Activated CD8-positive, alpha-beta T cell treated with anti-CD3 and anti-CD28 coated beads for 36 hours (primary cell): ENCODE measurements around the gene KLHL2. TPM values are rescaled to one million over a fixed set of nuclear protein-coding genes. Genes with fewer than 3 reads are reported as not detected.
A peak's percentile ranks its signal among the peaks of the same experiment; 100 is the strongest.

Experiments
- ATAC-seq: fragments of 200-7000 bp; cut with Tn5 transposase; one replicate; pipeline ENCODE4 v1.10.0; 2021; ENCODE audit warnings: mild to moderate bottlenecking, moderate library complexity
- CTCF ChIA-PET: fragments of 350-600 bp; sonication (Branson Sonifier 250); formaldehyde crosslinking; loops from one replicate; lab custom pipeline; 2021; ENCODE audit warnings: antibody characterized with exemption; lab: Charles Lee
- POLR2A ChIA-PET: fragments of 350-600 bp; sonication (Branson Sonifier 250); formaldehyde crosslinking; loops from one replicate; lab custom pipeline; 2021; ENCODE audit warnings: antibody characterized with exemption; lab: Charles Lee
- DNase-seq: peaks from one replicate; pipeline ENCODE4 v3.0.0-alpha.2; 2020
- H3K27ac Mint-ChIP-seq: one replicate; pipeline ENCODE4 v1.8.0; 2021; ENCODE audit warnings: mild to moderate bottlenecking, mixed read lengths
- H3K27me3 Mint-ChIP-seq: one replicate; pipeline ENCODE4 v1.8.0; 2021; ENCODE audit warnings: mixed read lengths
- H3K36me3 Mint-ChIP-seq: one replicate; pipeline ENCODE4 v1.8.0; 2021; ENCODE audit warnings: low read depth, mixed read lengths
- H3K4me1 Mint-ChIP-seq: one replicate; pipeline ENCODE4 v1.8.0; 2021; ENCODE audit warnings: low read depth, mixed read lengths
- H3K4me3 Mint-ChIP-seq: one replicate; pipeline ENCODE4 v1.8.0; 2021; ENCODE audit warnings: mild to moderate bottlenecking, moderate library complexity, mixed read lengths
- H3K9me3 Mint-ChIP-seq: one replicate; pipeline ENCODE4 v1.8.0; 2021; ENCODE audit warnings: mixed read lengths
- intact Hi-C: fragments of 100-400 bp; cut with micrococcal nuclease; formaldehyde crosslinking; loops from one replicate; pipeline ENCODE4 v1.10.0; 2022
- total RNA-seq, 2 experiments: library from RNA; stranded (reverse); gene quantifications; one replicate each; pipeline ENCODE4 v1.2.3, GENCODE V29; 2021
- TF ChIP-seq, protein P1 (sequence below): fragments of 200-600 bp; IDR thresholded peaks from one replicate; pipeline ENCODE4 v1.8.0; 2022; ENCODE audit warnings: antibody characterized with exemption, mild to moderate bottlenecking

KLHL2 gene
- total RNA-seq, 2 experiments from 2014 or later: 24.5 to 29.4 TPM

- CTCF ChIA-PET: interaction anchor here (1.8 kb wide), 1 partner anchor 168 kb away, joined by 4 read pairs; no protein-coding TSS in a partner anchor
- ATAC-seq: no peak
These were observed 92.2 kb downstream of the KLHL2 start for GRCh38 chr4:165299399-165300060.

GRCh38 chr4:165301833-165302232 is 94.5 kb downstream of the KLHL2 start:
- Mint-ChIP-seq H3K4me1 (peaks cover 18% of the 10 kb centered on the region), H3K27ac (peak overlapping the region; percentile 83), H3K36me3 (peaks cover 28% of the 10 kb centered on the region), H3K9me3 (no peaks in the 10 kb centered on the region), H3K27me3 (no peaks in the 10 kb centered on the region), H3K4me3 (peak overlapping the region; percentile 69)
- TF ChIP-seq, protein P1, sequence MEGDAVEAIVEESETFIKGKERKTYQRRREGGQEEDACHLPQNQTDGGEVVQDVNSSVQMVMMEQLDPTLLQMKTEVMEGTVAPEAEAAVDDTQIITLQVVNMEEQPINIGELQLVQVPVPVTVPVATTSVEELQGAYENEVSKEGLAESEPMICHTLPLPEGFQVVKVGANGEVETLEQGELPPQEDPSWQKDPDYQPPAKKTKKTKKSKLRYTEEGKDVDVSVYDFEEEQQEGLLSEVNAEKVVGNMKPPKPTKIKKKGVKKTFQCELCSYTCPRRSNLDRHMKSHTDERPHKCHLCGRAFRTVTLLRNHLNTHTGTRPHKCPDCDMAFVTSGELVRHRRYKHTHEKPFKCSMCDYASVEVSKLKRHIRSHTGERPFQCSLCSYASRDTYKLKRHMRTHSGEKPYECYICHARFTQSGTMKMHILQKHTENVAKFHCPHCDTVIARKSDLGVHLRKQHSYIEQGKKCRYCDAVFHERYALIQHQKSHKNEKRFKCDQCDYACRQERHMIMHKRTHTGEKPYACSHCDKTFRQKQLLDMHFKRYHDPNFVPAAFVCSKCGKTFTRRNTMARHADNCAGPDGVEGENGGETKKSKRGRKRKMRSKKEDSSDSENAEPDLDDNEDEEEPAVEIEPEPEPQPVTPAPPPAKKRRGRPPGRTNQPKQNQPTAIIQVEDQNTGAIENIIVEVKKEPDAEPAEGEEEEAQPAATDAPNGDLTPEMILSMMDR: no peak
- intact Hi-C loops: no loop called here
- CTCF ChIA-PET: no interaction called here
- DNase-seq (peak; percentile 14), ATAC-seq (peak; percentile 89)
- POLR2A ChIA-PET: interaction anchor here (0.6 to 0.8 kb wide), 2 partner anchors 94 to 240 kb away, joined by 3 read pairs; no protein-coding TSS in a partner anchor

More at GRCh38 chr4:165299399-165300060, 92.2 kb downstream of the KLHL2 start:
- Mint-ChIP-seq H3K27me3 (no peaks in the 10 kb centered on the region), H3K9me3 (no peaks in the 10 kb centered on the region), H3K4me3 (no peak overlapping the region), H3K27ac (no peak overlapping the region), H3K36me3 (peaks cover 34% of the 10 kb centered on the region), H3K4me1 (peaks cover 28% of the 10 kb centered on the region)
- no peak for DNase-seq
- TF ChIP-seq, protein P1: no peak
- intact Hi-C loops: no loop called here
- POLR2A ChIA-PET: no interaction called here

DNA sequence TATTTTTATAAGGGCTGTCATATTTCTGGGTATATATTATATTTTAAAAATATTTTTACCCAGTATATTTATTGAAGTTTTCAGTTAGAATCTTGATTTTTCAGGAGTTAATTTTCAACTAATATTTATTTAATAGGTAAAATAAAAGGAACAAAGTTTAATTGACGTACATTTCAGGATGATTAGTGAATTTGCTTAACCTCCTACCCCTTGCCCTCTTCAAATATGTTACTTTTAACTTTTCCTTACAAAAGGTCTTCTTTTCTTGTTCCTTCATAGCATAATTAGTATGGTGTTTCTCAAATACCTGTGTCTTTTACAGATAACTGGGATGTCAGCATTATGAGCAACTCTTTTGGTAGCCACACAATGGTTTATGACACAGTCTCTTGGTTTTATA is 95.3 kb downstream of the KLHL2 start:
- no peak overlapping the region for H3K27ac Mint-ChIP-seq
- H3K9me3 Mint-ChIP-seq: no peaks in the 10 kb centered on the region
- no peak for DNase-seq
- intact Hi-C loops: no loop called here
- H3K4me3 Mint-ChIP-seq: no peak overlapping the region
- no peak for ATAC-seq
- TF ChIP-seq, protein P1: no peak
- CTCF ChIA-PET: no interaction called here
- POLR2A ChIA-PET: no interaction called here
- H3K27me3 Mint-ChIP-seq: no peaks in the 10 kb centered on the region
- peaks cover 25% of the 10 kb centered on the region for H3K36me3 Mint-ChIP-seq
- H3K4me1 Mint-ChIP-seq: peaks cover 18% of the 10 kb centered on the region

DNA sequence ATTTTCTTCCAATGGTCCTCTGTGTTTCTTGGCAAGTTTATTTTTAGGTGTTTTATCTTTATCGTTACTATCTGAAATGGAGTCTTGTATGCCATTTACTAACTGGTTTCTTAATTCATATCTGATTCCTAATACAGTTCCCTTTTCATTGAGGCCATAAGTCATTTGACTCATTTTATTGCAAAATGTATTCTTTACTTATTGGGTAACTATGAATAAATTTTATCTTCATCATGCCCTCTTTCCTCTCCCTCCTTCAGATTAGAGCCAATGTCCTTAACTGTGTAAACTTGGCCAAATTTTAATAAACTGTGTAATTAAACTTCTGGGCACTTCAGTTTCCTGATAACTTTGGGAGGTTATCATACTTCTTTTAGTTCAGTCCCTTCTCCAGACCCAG is 100.8 kb downstream of the KLHL2 start:
- TF ChIP-seq, protein P1: no peak
- POLR2A ChIA-PET: no interaction called here
- CTCF ChIA-PET: no interaction called here
- intact Hi-C loops: no loop called here
- H3K9me3 Mint-ChIP-seq: no peaks in the 10 kb centered on the region
- no peak overlapping the region for H3K27ac Mint-ChIP-seq
- H3K4me1 Mint-ChIP-seq: no peaks in the 10 kb centered on the region
- H3K4me3 Mint-ChIP-seq: no peak overlapping the region
- ATAC-seq: no peak
- H3K36me3 Mint-ChIP-seq: peaks cover 32% of the 10 kb centered on the region
- DNase-seq: no peak
- no peaks in the 10 kb centered on the region for H3K27me3 Mint-ChIP-seq

DNA sequence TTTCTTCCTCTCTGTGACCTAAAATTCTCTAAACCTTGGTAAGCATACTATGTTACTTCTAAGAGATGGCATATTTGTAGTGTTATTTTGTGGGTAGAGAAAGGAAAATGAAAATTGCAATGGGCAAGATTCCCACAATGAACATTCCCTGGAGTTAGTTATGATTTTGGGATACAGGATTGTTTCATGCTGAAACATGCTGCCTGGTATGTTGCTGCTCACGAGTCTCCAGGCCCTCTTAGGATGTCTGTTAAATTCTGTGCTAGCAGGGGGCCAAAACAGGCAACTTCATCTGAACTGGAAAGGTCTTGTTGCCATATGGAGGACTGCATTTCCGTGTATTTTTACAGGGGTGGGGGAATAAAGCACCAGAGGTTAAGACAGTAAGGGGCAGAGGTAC is 101.2 kb downstream of the KLHL2 start:
- TF ChIP-seq, protein P1: no peak
- no peak overlapping the region for H3K4me3 Mint-ChIP-seq
- no peak for DNase-seq
- intact Hi-C loops: no loop called here
- ChIA-PET POLR2A (no interaction called here), CTCF (no interaction called here)
- peaks cover 32% of the 10 kb centered on the region for H3K36me3 Mint-ChIP-seq
- no peaks in the 10 kb centered on the region for H3K4me1 Mint-ChIP-seq
- H3K27me3 Mint-ChIP-seq: no peaks in the 10 kb centered on the region
- ATAC-seq: no peak
- no peak overlapping the region for H3K27ac Mint-ChIP-seq
- no peaks in the 10 kb centered on the region for H3K9me3 Mint-ChIP-seq
